RWPE2 (cell line): ENCODE results near the gene STXBP3.
"Not testable (repeated sequence)": the region's sequence is repeated elsewhere in the genome, so short reads cannot be mapped to it uniquely, and the experiment has no call there.

Experiments
- ATAC-seq: fragments of 200-7000 bp; cut with Tn5 transposase; 3 replicates; pipeline ENCODE4 v1.9.1; 2021; ENCODE audit warnings: low read depth
- DNase-seq: peaks from one replicate; pipeline ENCODE4 v3.0.0-alpha.2; 2020; ENCODE audit warnings: low spot score
- H3K27ac ChIP-seq: fragments of 450-650 bp; 2 replicates; pipeline ENCODE4 v1.5.1; 2017; ENCODE audit warnings: mild to moderate bottlenecking; ENCODE audit not compliant: poor library complexity, severe bottlenecking
- H3K27me3 ChIP-seq: fragments of 250-450 bp; sonication (Bioruptor Pico); 2 replicates; pipeline ENCODE4 v1.5.1; 2021; ENCODE audit warnings: mild to moderate bottlenecking, moderate library complexity; ENCODE audit not compliant: insufficient read depth, poor library complexity, severe bottlenecking
- H3K36me3 ChIP-seq: fragments of 250-450 bp; sonication (Bioruptor Pico); 2 replicates; pipeline ENCODE4 v1.5.1; 2020; ENCODE audit warnings: low read depth, mild to moderate bottlenecking, moderate library complexity
- H3K4me1 ChIP-seq: fragments of 250-450 bp; sonication (Bioruptor Pico); 2 replicates; pipeline ENCODE4 v1.5.1; 2021; ENCODE audit warnings: mild to moderate bottlenecking, moderate library complexity; ENCODE audit not compliant: insufficient read depth, poor library complexity, severe bottlenecking
- H3K4me3 ChIP-seq: fragments of 250-450 bp; sonication (Bioruptor Pico); 2 replicates; pipeline ENCODE4 v1.5.1; 2021; ENCODE audit warnings: mild to moderate bottlenecking, moderate library complexity; ENCODE audit not compliant: severe bottlenecking
- H3K9me3 ChIP-seq: fragments of 250-450 bp; sonication (Bioruptor Pico); 2 replicates; pipeline ENCODE4 v1.5.1; 2021; ENCODE audit warnings: mild to moderate bottlenecking, moderate library complexity; ENCODE audit not compliant: severe bottlenecking
- TF ChIP-seq, protein P1 (sequence below): fragments of 450-650 bp; IDR thresholded peaks from one replicate; pipeline ENCODE4 v1.5.1; 2017; ENCODE audit warnings: mild to moderate bottlenecking, moderate library complexity; ENCODE audit not compliant: poor library complexity, severe bottlenecking

STXBP3 gene, protein sequence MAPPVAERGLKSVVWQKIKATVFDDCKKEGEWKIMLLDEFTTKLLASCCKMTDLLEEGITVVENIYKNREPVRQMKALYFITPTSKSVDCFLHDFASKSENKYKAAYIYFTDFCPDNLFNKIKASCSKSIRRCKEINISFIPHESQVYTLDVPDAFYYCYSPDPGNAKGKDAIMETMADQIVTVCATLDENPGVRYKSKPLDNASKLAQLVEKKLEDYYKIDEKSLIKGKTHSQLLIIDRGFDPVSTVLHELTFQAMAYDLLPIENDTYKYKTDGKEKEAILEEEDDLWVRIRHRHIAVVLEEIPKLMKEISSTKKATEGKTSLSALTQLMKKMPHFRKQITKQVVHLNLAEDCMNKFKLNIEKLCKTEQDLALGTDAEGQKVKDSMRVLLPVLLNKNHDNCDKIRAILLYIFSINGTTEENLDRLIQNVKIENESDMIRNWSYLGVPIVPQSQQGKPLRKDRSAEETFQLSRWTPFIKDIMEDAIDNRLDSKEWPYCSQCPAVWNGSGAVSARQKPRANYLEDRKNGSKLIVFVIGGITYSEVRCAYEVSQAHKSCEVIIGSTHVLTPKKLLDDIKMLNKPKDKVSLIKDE

GRCh38 chr1:108746382-108747170, at the start of gene STXBP3:
Gene STXBP3 (plus strand): TSS chr1:108746674. CDS start chr1:108746738, 64 bp downstream.
- Histone ChIP-seq H3K9me3 (no peaks in the 10 kb centered on the region), H3K4me3 (peak within 1 kb of the TSS; percentile 77), H3K27ac (peak within 1 kb of the TSS; percentile 81), H3K27me3 (no peaks in the 10 kb centered on the region), H3K4me1 (peaks cover 12% of the 10 kb centered on the region), H3K36me3 (peaks cover 11% of the 10 kb centered on the region)
- TF ChIP-seq, protein P1, sequence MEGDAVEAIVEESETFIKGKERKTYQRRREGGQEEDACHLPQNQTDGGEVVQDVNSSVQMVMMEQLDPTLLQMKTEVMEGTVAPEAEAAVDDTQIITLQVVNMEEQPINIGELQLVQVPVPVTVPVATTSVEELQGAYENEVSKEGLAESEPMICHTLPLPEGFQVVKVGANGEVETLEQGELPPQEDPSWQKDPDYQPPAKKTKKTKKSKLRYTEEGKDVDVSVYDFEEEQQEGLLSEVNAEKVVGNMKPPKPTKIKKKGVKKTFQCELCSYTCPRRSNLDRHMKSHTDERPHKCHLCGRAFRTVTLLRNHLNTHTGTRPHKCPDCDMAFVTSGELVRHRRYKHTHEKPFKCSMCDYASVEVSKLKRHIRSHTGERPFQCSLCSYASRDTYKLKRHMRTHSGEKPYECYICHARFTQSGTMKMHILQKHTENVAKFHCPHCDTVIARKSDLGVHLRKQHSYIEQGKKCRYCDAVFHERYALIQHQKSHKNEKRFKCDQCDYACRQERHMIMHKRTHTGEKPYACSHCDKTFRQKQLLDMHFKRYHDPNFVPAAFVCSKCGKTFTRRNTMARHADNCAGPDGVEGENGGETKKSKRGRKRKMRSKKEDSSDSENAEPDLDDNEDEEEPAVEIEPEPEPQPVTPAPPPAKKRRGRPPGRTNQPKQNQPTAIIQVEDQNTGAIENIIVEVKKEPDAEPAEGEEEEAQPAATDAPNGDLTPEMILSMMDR, result peak; percentile 99
- ATAC-seq (peak; percentile 80), DNase-seq (peak; percentile 97)

- ATAC-seq, result no peak
- Histone ChIP-seq H3K4me1 (peaks cover 17% of the 10 kb centered on the region), H3K27me3 (no peaks in the 10 kb centered on the region), H3K27ac (no peak overlapping the region), H3K36me3 (peaks cover 73% of the 10 kb centered on the region), H3K4me3 (no peak overlapping the region), H3K9me3 (no peaks in the 10 kb centered on the region)
- TF ChIP-seq, protein P1, result no peak
- no peak for DNase-seq
Observed at GRCh38 chr1:108699375-108700332, 46.8 kb upstream of the STXBP3 start.

GRCh38 chr1:108701176-108701849, 45.2 kb upstream of the STXBP3 start:
- ATAC-seq (no peak), DNase-seq (no peak)
- no peak overlapping the region for H3K27ac ChIP-seq
- peaks cover 57% of the 10 kb centered on the region for H3K36me3 ChIP-seq
- no peak overlapping the region for H3K4me3 ChIP-seq
- no peaks in the 10 kb centered on the region for H3K9me3 ChIP-seq
- no peaks in the 10 kb centered on the region for H3K27me3 ChIP-seq
- peaks cover 12% of the 10 kb centered on the region for H3K4me1 ChIP-seq
- TF ChIP-seq, protein P1, result no peak

DNA sequence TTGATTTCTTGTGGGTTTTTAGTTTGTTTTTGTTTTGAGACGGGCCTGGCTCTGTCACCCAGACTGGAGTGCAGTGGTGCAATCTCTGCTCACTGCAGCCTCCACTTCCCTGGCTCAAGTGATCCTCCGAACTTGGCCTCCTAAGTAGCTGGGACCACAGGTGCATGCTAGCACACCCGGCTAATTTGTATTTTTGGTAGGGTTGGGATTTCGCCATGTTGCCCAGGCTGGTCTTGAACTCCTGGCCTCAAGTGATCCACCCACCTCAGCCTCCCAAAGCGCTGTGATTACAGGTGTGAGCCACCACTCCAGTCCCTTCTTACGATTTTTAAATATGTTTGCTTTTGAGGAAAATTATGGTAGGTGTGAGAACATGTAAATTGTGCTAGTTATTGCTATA, 44.4 kb upstream of the STXBP3 start:
- ATAC-seq, DNase-seq, H3K27me3 ChIP-seq, H3K4me3 ChIP-seq, H3K27ac ChIP-seq, H3K9me3 ChIP-seq: not testable (repeated sequence)
- H3K36me3 ChIP-seq, result peaks cover 49% of the 10 kb centered on the region
- peaks cover 12% of the 10 kb centered on the region for H3K4me1 ChIP-seq
